HG03097 (cell line): ENCODE measurements around the gene NCR2.

Experiments used
- ATAC-seq: cut with Tn5 transposase; IDR thresholded peaks from one replicate; pipeline ENCODE4 v1.9.1; 2021; ENCODE audit not compliant: unreplicated experiment, low FRiP score

NCR2 gene

GRCh38 chr6:41356825-41357224 lies 21.4 kb downstream of the NCR2 start:
- no peak for ATAC-seq

DNA sequence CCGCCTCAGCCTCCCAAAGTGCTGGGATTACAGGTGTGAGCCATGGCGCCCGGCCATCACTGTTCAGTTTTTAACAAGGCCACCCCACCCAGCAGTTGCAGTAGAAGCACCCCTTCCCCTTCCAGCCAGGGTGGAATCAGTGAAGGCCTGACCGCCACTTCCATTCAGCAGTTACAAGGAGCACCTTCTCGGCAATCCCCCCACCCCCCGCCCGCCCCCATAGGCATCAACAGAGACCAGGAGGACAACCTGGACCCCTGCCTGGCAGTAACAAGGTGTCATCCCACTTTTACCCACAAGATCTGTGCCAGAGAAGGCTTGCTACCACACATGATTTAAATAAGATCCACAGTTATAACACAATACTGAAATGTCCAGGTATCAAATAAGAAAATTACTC lies 23.1 kb downstream of the NCR2 start:
- no peak for ATAC-seq

- no peak for ATAC-seq
These were observed 24.4 kb downstream of the NCR2 start for GRCh38 chr6:41359617-41360313.

DNA sequence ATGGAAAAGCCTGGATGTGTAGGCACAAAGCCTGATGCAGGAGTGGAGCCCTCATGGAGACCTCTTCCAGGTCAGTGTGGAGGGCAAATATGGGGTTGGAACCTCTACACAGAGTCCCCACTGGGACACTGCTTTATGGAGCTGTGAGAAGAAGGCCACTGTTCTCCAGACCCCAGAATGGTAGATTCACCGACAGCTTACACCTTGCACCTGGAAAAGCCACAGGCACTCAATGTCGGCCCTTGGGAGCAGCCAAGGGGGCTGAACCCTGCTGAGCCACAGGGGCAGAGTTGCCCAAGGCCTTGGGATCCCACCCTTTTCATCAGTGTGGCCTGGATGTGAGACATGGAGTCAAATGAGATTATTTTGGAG lies 24.9 kb downstream of the NCR2 start:
- no peak for ATAC-seq

DNA sequence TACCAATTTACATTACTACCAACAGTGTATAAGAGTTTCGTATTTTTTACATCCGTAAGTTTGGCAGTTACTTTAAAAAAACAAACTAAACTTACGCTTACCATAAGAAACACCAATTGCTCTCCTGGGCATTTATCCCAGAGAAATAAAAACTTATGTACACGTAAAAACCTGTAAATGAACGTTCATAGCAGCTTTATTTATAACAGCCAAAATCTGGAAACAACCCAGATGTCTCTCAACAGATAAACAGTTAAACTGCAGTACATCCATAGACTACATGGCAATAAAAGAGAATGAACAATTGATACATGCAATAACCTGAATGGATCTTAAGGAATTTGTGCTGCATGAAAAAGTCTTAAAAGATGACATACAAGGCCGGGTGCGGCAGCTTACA lies 30.7 kb downstream of the NCR2 start:
- no peak for ATAC-seq

- no peak for ATAC-seq
These were observed 31.7 kb downstream of the NCR2 start for GRCh38 chr6:41367061-41367460.

DNA sequence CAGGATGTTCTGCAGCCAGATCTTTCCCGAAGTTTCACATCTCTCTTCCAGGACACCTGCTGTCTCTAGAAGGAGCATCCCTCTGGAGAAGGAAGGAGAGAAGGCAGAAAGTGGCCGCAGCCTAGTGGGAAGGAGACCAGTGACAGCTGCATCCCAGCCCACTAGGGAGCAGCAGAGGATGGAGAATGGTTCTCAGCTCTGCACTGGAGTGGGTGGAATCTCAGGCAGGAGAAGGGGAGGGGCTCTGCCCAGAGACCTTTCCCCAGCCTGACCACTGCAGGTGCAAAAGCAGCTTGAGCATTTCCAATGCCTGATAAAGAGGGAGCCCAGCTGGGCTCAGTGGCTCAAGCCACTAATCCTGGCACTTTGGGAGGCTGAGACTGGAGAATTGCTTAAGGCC lies 32.3 kb downstream of the NCR2 start:
- ATAC-seq, result no peak

- ATAC-seq, result no peak
These were observed 35.2 kb downstream of the NCR2 start for GRCh38 chr6:41370488-41371111.

- ATAC-seq, result no peak
These were observed 36.1 kb downstream of the NCR2 start for GRCh38 chr6:41371461-41371991.

GRCh38 chr6:41371992-41372831 lies 36.8 kb downstream of the NCR2 start:
- ATAC-seq, result no peak

GRCh38 chr6:41372832-41373626 lies 37.6 kb downstream of the NCR2 start:
- ATAC-seq, result no peak

DNA sequence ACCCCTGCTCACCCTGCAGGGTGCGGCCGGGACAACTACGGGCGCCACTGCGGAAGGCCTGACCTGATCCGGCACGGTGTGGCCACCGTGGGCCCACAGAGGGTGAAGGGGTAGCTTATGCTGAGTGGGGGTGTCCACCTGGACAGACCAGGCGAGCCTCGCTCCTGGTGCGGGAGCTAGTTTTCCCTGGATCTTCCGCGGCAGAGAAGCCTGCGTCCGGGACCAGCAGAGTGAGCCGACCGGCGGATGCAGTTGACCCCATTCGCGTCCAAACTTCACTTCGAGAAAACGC lies 38.2 kb downstream of the NCR2 start:
- ATAC-seq, result no peak

- no peak for ATAC-seq
These were observed 38.7 kb downstream of the NCR2 start for GRCh38 chr6:41373919-41374617.

DNA sequence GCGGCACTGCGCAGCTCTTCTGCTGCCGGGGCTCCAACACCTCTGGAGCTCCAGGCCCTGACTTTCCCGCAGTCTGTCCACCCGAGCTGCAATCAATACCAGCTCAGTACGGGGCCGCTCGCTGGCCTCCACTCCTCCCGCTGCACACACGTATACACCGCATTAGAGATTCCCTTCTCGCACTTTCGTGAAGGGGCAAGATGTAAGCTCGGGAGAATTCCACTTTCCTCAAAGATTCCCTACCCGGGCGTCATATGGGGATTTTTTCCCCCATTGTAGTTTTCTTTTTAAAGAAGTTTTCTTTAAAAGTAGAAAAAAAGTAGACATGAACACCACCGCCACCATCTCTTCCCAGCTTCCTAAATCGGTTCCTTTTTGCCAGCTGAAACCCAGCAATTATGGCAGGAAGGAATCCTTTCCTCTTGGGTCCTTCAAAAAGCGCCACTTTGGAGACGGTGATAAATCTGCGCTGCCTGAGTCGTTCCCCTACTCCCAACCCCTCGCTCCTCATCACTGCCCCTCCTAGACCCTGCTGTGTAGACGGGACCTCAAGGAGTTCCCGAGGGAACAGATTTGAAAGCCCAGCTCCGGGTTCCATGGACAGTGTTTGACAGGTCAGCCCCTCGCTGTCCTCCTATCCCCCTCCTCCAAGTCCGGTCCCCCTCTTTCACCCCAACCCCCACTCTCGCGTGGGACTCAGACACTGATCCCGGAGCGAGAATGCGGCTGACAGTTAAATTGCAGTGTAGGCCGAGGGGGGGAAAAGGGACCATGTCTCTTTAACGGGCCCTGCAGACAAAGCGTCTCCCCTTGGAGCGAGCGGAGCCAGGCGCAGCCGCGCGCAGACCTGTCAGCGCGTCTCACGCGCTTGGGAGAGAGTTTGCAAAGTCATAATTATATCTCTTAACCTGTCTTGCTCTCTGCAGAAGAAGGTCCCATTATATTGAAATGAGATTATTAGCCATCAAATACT lies 39.5 kb downstream of the NCR2 start:
- no peak for ATAC-seq

DNA sequence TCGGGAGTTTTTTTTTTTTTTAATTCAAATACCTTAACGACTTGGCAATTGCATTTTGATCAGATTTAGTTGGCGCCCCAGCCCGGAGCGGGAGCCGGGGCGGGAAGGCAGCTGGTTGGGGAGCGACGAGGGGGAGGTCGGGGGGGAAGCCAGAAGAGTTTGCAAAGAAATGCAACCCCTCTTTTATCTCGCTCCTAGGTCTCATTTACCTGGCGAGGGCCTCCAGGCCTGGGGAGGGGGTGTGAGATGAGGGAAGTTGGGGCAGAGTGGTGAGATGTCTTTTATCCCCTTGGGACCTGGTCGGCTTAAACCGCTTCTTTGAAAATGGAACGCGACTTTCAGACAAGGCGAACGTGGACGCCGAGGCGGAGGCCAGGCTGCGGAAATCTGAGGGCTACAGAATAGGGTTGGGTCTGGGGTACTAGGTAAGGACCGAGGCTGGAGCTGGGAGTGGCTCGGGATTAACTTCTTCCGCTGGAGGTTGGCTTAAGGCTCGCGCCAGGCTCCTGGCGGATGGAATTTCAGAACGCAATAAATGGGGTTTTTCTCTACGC lies 40.3 kb downstream of the NCR2 start:
- ATAC-seq, result no peak

DNA sequence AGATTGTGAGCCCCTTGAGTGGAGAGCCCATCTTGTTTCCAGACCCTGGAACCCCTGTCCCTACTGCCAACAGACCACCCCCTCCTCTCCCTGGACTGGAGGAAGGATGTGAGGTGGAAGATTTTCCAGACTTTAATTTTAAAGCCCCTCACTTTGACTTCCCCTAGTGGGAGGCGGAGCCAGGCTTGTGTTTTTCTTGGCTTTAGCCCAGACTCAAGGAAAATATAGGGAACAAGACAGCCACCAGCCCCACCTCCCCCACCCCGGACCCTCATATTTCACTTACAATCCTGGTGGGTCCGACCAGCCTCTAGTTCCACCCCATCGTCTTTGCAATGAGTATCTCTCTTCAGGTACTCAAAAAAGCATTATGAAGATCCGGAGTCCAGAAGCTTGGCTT lies 40.8 kb downstream of the NCR2 start:
- no peak for ATAC-seq

DNA sequence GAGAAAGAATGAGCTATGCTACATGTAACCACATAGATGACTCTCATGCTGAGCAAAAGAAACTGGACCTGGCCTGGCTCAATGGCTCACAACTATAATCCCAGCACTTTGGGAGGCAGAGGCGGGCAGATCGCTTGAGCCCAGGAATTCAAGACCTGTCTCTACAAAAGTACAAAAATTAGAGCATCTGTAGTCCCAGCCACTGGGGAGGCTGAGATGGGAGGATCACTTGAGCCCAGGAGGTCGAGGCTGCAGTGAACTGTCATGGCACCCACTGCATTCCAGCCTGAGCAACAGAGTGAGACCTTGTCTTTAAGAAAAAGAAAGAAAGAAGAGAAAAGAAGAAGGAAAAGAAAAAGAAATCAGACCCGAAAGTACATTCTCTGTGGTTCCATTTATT lies 41.7 kb downstream of the NCR2 start:
- ATAC-seq, result no peak

- ATAC-seq, result no peak
These were observed 43.9 kb downstream of the NCR2 start for GRCh38 chr6:41379306-41379705.

DNA sequence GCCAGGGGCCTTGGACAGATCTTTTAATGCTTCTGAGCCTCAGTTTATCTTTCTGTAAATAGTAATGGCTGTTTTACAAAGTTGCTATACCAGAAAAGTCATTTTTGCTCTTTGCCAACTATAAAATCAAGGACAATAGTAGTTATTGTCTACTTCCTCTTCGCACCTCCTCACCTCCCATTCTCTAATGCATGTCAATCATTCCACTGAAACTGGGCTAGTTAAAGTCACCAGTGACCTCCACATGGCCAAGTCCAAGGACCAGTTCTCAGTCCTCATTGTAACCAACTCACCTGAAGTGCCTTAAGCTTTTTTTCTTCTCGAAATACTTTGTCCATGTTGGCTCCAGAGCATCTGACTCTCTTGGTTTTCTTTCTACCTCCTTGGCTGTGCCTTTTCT lies 51.2 kb downstream of the NCR2 start:
- ATAC-seq, result no peak
